GM21528 (cell line): ENCODE results near the gene POPDC2.
A peak's percentile ranks its signal among the peaks of the same experiment; 100 is the strongest.
"Not testable (repeated sequence)": the region's sequence is repeated elsewhere in the genome, so short reads cannot be mapped to it uniquely, and the experiment has no call there.

Experiments used
- ATAC-seq: cut with Tn5 transposase; IDR thresholded peaks from one replicate; pipeline ENCODE4 v1.9.1; 2021; ENCODE audit warnings: mild to moderate bottlenecking, moderate library complexity; ENCODE audit not compliant: unreplicated experiment, low FRiP score

The POPDC2 gene

GRCh38 chr3:119620899-119621298 is 39.5 kb downstream of the POPDC2 start:
- ATAC-seq: no peak

GRCh38 chr3:119619094-119619493 is 41.3 kb downstream of the POPDC2 start:
- ATAC-seq: no peak

GRCh38 chr3:119616056-119616455 is 44.3 kb downstream of the POPDC2 start:
- ATAC-seq: no peak

- no peak for ATAC-seq
These were observed 46.5 kb downstream of the POPDC2 start for GRCh38 chr3:119613872-119614271.

- ATAC-seq: no peak
These were observed 47.2 kb downstream of the POPDC2 start for GRCh38 chr3:119613201-119613600.

GRCh38 chr3:119611664-119612063 is 48.7 kb downstream of the POPDC2 start:
- no peak for ATAC-seq

GRCh38 chr3:119609301-119609700 is 51.1 kb downstream of the POPDC2 start:
- ATAC-seq: no peak

- ATAC-seq: no peak
These were observed 51.9 kb downstream of the POPDC2 start for GRCh38 chr3:119608405-119609000.

GRCh38 chr3:119604878-119605277 is 55.5 kb downstream of the POPDC2 start:
- no peak for ATAC-seq

GRCh38 chr3:119602676-119603075 is 57.7 kb downstream of the POPDC2 start:
- no peak for ATAC-seq

DNA sequence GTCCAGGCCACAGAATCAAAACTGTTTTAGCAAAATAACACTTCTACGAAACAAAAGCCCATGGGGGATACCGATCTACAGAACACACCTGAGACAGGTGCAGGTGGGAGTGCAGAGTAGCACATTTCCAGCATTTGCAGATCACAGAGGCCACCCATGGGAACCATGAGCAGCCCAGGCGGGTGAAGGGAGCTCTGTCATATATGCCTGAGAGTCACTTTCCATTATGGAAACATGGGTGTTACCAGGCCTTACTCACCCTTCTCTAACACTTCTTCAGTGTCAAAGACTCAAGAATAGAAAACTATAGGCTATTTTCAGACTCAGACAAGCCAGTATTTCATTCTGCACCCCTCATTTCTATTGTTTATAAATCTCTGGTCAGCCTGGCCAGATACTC is 59.2 kb downstream of the POPDC2 start:
- ATAC-seq: no peak

DNA sequence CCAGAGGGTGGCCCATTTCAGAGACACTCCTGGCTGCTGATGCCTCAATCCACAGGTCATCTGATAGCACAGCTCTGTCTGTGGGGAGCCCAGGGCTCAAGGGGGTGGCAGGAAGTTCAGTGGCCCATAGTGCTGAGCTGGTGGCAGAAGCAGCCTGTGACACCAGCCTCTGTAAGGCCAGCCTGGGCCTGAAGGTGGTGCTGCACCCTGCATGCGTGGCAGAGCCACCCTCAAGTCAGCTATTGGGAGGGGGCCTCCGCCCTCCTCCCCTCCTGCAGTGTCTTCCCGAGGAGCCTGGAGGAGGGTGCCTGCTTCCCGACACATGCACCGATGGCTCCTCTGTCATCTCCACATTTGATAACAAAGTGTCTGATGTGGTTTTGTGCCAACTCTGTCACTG is 59.7 kb downstream of the POPDC2 start:
- ATAC-seq: peak; percentile 60

GRCh38 chr3:119599558-119600174 is 60.7 kb downstream of the POPDC2 start:
- ATAC-seq: no peak

- peak; percentile 36 for ATAC-seq
These were observed 61.8 kb downstream of the POPDC2 start for GRCh38 chr3:119598410-119599098.

- no peak for ATAC-seq
These were observed 62.7 kb downstream of the POPDC2 start, which contains the start of gene PLA1A for GRCh38 chr3:119597548-119598288. TSS of gene PLA1A (plus strand) at chr3:119597885. CDS start at chr3:119597914, 29 bp downstream.

DNA sequence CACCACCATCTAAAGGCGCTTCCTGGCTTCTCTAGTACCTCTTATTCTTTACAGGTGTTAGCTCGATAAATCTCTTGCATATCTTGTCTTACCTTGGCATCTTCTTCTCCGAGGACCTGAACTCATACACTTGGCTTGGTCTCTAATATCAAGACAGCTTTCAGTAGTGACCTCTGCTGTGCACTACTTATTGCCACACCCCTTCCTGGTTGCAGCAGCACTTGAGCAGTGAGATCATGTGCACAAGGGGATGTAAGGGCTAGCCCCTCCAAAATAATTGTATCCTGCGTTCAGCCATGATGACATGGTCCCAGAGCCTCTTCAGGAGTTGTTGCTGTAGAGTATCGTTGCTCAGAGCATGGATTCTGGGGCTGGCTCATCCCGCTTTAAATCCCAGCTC is 64.0 kb downstream of the POPDC2 start:
- no peak for ATAC-seq

GRCh38 chr3:119595639-119596334 is 64.6 kb downstream of the POPDC2 start:
- ATAC-seq: no peak

DNA sequence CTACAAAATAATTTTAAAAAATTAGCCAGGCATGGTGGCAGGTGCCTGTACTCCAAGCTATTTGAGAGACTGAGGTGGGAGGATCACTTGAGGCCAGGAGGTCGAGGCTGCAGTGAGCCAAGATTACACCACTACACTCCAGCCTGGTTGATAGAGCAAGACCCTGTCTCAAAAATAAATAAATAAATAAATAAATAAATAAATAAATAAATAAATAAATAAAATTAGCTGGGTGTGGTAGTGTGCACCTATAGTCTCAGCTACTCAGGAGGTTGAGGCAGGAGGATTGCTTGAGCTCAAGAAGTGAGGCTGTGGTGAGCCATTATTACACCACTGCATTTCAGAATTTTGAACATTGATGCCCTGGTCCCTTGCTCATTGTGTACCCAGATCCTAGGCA is 65.5 kb downstream of the POPDC2 start:
- not testable (repeated sequence) for ATAC-seq

DNA sequence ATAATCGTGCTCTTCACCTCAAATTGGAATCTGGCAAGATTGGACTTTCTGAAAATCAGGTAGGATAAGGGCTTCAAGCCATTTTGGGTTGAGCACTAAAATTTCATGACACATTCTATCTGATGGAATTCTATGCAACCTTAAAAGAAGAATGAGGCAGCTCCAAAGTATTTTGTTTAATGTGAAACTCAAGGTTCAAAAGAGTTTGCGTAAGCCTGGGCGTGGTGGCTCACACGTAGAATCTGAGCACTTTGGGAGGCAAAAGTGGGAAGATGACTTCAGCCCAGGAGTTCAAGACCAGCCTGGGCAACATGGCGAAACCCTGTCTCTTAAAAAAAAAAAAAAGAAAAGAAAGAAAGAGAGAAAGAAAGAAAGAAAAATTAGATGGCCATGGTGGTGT is 66.3 kb downstream of the POPDC2 start:
- ATAC-seq: no peak

- no peak for ATAC-seq
These were observed 67.5 kb downstream of the POPDC2 start for GRCh38 chr3:119592861-119593260.
